ENCODE measurements around the gene SMAD7.

GRCh38 chr18:48884306-48884705 lies 66.5 kb downstream of the SMAD7 start:
- TF ChIP-seq POLR2A (IDR thresholded peaks at IDR 0.05; ENCODE audit: low read length) (no peak), GATA1 (IDR thresholded peaks at IDR 0.05; ENCODE audit: low read depth, low read length) (no peak)
